OCI-LY7 (cell line): ENCODE data around the gene GXYLT1. TPM values are rescaled to one million over a fixed set of nuclear protein-coding genes. Genes with fewer than 3 reads are reported as not detected.
"Not testable (repeated sequence)": the region's sequence is repeated elsewhere in the genome, so short reads cannot be mapped to it uniquely, and the experiment has no call there.

Experiments used
- BruUV-seq: library from RNA; stranded (reverse); fragments of 400-500 nt; replicated peaks from 2 replicates; lab custom pipeline; 2021; lab: Mats Ljungman, UMichigan
- CTCF ChIA-PET: fragments of 300-600 bp; sonication (Branson Sonifier 250); formaldehyde crosslinking; loops from one replicate; lab custom pipeline; 2022; ENCODE audit warnings: antibody characterized with exemption; ENCODE audit not compliant: unreplicated experiment; lab: Charles Lee
- POLR2A ChIA-PET: fragments of 300-600 bp; sonication (Branson Sonifier 250); formaldehyde crosslinking; loops from one replicate; lab custom pipeline; 2022; ENCODE audit warnings: antibody characterized with exemption; lab: Charles Lee
- DNase-seq: peaks from one replicate; pipeline ENCODE4 v3.0.0-alpha.2; 2015; ENCODE audit warnings: low spot score
- H2AFZ ChIP-seq: fragments of 200-600 bp; sonication (generic), shearing (Covaris generic); 2 replicates; pipeline ENCODE4 v1.6.1; 2014; ENCODE audit warnings: mild to moderate bottlenecking, antibody characterized with exemption, low read length, moderate library complexity
- H3K27ac ChIP-seq: fragments of 200-600 bp; sonication (generic); 2 replicates; pipeline ENCODE4 v1.5.1; 2014; ENCODE audit warnings: mixed run types, low read depth, mild to moderate bottlenecking, moderate library complexity, low read length, inconsistent platforms; ENCODE audit not compliant: poor library complexity, severe bottlenecking
- H3K36me3 ChIP-seq: fragments of 200-600 bp; sonication (generic); 2 replicates; pipeline ENCODE4 v1.6.1; 2014; ENCODE audit warnings: mild to moderate bottlenecking, antibody characterized with exemption, low read length, moderate library complexity, mixed read lengths; ENCODE audit not compliant: insufficient read depth
- H3K4me1 ChIP-seq: fragments of 200-600 bp; sonication (generic); 2 replicates; pipeline ENCODE4 v1.5.1; 2014; ENCODE audit warnings: mild to moderate bottlenecking, low read length; ENCODE audit not compliant: insufficient read depth, poor library complexity, severe bottlenecking
- H3K4me2 ChIP-seq: fragments of 200-600 bp; sonication (generic); 2 replicates; pipeline ENCODE4 v1.6.1; 2014; ENCODE audit warnings: mild to moderate bottlenecking, low read length
- H3K4me3 ChIP-seq: fragments of 200-600 bp; sonication (generic); 2 replicates; pipeline ENCODE4 v1.5.1; 2014; ENCODE audit warnings: mild to moderate bottlenecking, low read depth, low read length; ENCODE audit not compliant: poor library complexity, severe bottlenecking
- H3K79me2 ChIP-seq: fragments of 200-600 bp; sonication (generic); 2 replicates; pipeline ENCODE4 v1.6.1; 2016; ENCODE audit warnings: low read depth, mild to moderate bottlenecking, low read length, moderate library complexity, mixed read lengths; ENCODE audit not compliant: insufficient read depth
- H3K9me2 ChIP-seq: fragments of 200-600 bp; sonication (generic); 2 replicates; pipeline ENCODE4 v1.6.1; 2016; ENCODE audit warnings: mild to moderate bottlenecking, low read length, mixed read lengths; ENCODE audit not compliant: insufficient read depth
- H3K9me3 ChIP-seq: fragments of 200-600 bp; sonication (generic); 2 replicates; pipeline ENCODE4 v1.6.1; 2014; ENCODE audit warnings: mild to moderate bottlenecking, mixed run types, low read length, mixed read lengths
- H4K20me1 ChIP-seq: fragments of 200-600 bp; sonication (generic); 2 replicates; pipeline ENCODE4 v1.6.1; 2014; ENCODE audit warnings: mild to moderate bottlenecking, antibody characterized with exemption, low read length, moderate library complexity, mixed read lengths; ENCODE audit not compliant: insufficient read depth
- CTCF ChIP-seq: fragments of 200-600 bp; sonication (generic); conservative IDR thresholded peaks from 2 replicates; pipeline ENCODE4 v1.5.1; 2014; ENCODE audit warnings: mild to moderate bottlenecking, antibody characterized with exemption, low read length, moderate library complexity, mixed read lengths
- EZH2phosphoT487 ChIP-seq: fragments of 200-600 bp; sonication (generic); IDR thresholded peaks from 2 replicates; pipeline ENCODE4 v1.6.1; 2018; ENCODE audit warnings: low read depth, borderline replicate concordance, mild to moderate bottlenecking, mixed run types, antibody characterized with exemption, low read length, moderate library complexity, mixed read lengths
- intact Hi-C: fragments of 100-400 bp; cut with micrococcal nuclease; formaldehyde crosslinking; loops from one replicate; pipeline ENCODE4 v1.10.0; 2022; ENCODE audit not compliant: unreplicated experiment
- total RNA-seq, 2 experiments: library from RNA; depleted of rRNA in 1 of 2; stranded (reverse); fragments of >200 nt in 1 of 2; shearing (Covaris generic) in 1 of 2; gene quantifications; 2 replicates each; pipeline ENCODE4 v1.2.3, GENCODE V29; 2014 to 2022

The GXYLT1 gene
- total RNA-seq, 2 experiments from 2014 or later, result 9.0 to 11.1 TPM

GRCh38 chr12:42056130-42056529 lies 88.5 kb downstream of the GXYLT1 start:
- intact Hi-C loops, result no loop called here
- Histone ChIP-seq H3K9me2 (no peaks in the 10 kb centered on the region), H3K4me2 (peak overlapping the region; percentile 27), H3K4me3 (no peak overlapping the region), H3K9me3 (no peaks in the 10 kb centered on the region; the same call in 1 of the 2 replicates), H3K27ac (no peak overlapping the region), H3K36me3 (no peaks in the 10 kb centered on the region), H2AFZ (peak overlapping the region; percentile 28; the same call in 1 of the 2 replicates), H3K4me1 (peaks cover 8% of the 10 kb centered on the region), H4K20me1 (no peaks in the 10 kb centered on the region), H3K79me2 (no peaks in the 10 kb centered on the region)
- DNase-seq, result peak; percentile 56
- ChIA-PET CTCF (no interaction called here), POLR2A (interaction anchor here (0.6 to 1.2 kb wide), 4 partner anchors 92 to 693 kb away, joined by 3 to 4 read pairs (median 3); no protein-coding TSS in a partner anchor)
- no TSS peak for BruUV-seq
- no peak for TF ChIP-seq CTCF
- TF ChIP-seq EZH2phosphoT487, result no peak

- ChIA-PET CTCF (no interaction called here), POLR2A (no interaction called here)
- Histone ChIP-seq H3K9me2 (no peaks in the 10 kb centered on the region; the same call in 1 of the 2 replicates), H3K4me3 (no peak overlapping the region), H3K27ac (no peak overlapping the region), H3K36me3 (no peaks in the 10 kb centered on the region), H2AFZ (no peak overlapping the region), H3K4me2 (no peak overlapping the region), H4K20me1 (no peaks in the 10 kb centered on the region), H3K4me1 (peaks cover 8% of the 10 kb centered on the region), H3K79me2 (no peaks in the 10 kb centered on the region), H3K9me3 (no peaks in the 10 kb centered on the region; the same call in 1 of the 2 replicates)
- no peak for TF ChIP-seq EZH2phosphoT487
- no peak for TF ChIP-seq CTCF
- intact Hi-C loops, result no loop called here
- no TSS peak for BruUV-seq
- DNase-seq, result no peak
These were observed 91.2 kb downstream of the GXYLT1 start for GRCh38 chr12:42053456-42053855.

- POLR2A ChIA-PET, H3K9me3 ChIP-seq, H3K4me1 ChIP-seq, H3K9me2 ChIP-seq, H3K36me3 ChIP-seq, CTCF ChIA-PET, H4K20me1 ChIP-seq, H3K79me2 ChIP-seq, DNase-seq, H3K27ac ChIP-seq, H3K4me2 ChIP-seq, H3K4me3 ChIP-seq, intact Hi-C loops, H2AFZ ChIP-seq, BruUV-seq: not testable (repeated sequence)
These were observed 95.7 kb downstream of the GXYLT1 start for GRCh38 chr12:42048980-42049379.
